Measurements from ENCODE around the gene PMPCA.

Gene PMPCA

DNA sequence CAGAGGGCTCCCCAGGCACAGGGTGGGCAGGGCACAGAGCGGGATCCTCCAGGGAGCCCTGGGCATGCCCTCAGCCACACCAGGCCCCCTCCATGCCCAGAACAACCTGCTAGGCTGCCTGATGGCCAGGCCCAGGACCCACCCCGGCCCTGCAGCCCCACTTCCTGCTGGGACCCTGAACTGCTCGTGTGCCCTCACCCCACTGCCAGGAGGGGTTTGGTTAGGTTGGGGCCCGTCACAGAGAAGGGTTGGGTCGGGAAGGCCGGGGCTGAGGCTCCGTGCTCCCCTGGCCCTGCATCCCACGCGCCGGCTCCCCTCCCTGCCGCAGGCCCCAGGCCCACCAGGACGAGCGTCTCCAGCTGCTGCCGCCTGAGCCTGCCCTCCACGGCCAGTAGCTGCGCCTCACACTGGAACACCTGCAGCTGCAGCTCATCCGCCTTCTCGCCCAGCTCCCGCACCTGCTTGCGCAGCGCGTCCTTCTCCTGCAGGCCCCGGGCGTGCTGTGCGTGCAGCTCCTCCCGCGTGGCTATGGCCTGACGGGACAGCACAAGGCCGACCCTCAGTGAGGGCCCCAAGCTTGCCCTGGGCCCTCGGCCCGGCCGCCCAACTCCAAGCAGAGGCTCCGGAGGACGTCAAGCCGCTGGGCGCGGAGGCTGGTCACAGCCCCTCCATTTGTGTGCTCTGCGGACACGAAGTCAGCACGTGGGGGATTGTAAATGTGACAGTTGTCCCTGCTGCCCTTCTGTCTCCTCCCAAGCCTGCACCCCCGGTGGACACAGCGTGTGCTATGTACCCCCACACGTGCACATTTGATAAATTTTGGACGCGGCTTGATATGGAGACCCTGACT lies 42.9 kb upstream of the PMPCA start:
- no peak for TF ChIP-seq CTCF (IDR thresholded peaks at IDR 0.05; ENCODE audit: low read depth, low read length, missing control alignments)
- DNase-seq = no peak
- H3K4me3 ChIP-seq (ENCODE audit: low read depth, low read length) = no peak overlapping the region
- in situ Hi-C loops (cut with HindIII; ENCODE audit: low pct_ligation_motif_present, low sequenced_read_pairs) = no loop called here
- H3K27ac ChIP-seq = no peak overlapping the region
- H3K27me3 ChIP-seq (replicated peaks) = no peaks in the 10 kb centered on the region
- no peaks in the 10 kb centered on the region for H3K36me3 ChIP-seq (replicated peaks)

DNA sequence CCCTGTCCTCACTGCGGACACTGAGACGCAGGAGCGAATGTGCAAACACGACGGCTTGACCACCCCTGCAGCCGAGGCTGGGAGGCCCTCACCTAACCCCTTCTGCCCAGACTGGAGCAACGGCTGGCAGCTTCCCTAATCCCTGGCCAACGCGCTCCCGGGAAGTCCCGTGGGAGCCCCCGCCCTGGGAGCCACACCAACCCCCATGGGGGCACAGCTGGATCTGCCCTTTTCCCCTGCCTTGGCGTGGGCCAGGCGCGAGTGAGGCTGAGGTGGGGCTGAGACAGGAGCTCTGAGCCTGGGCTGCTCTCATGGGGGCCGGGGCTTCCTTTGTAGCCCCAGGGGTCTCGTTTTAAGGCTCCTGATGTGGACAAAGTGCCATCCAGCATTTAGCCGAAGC lies 42.3 kb upstream of the PMPCA start:
- Histone ChIP-seq H3K4me3 (ENCODE audit: low read depth, low read length) (no peak overlapping the region), H3K27me3 (replicated peaks) (no peaks in the 10 kb centered on the region), H3K27ac (no peak overlapping the region), H3K36me3 (replicated peaks) (no peaks in the 10 kb centered on the region)
- no peak for TF ChIP-seq CTCF (IDR thresholded peaks at IDR 0.05; ENCODE audit: low read depth, low read length, missing control alignments)
- in situ Hi-C loops (cut with HindIII; ENCODE audit: low pct_ligation_motif_present, low sequenced_read_pairs) = no loop called here
- DNase-seq = no peak

DNA sequence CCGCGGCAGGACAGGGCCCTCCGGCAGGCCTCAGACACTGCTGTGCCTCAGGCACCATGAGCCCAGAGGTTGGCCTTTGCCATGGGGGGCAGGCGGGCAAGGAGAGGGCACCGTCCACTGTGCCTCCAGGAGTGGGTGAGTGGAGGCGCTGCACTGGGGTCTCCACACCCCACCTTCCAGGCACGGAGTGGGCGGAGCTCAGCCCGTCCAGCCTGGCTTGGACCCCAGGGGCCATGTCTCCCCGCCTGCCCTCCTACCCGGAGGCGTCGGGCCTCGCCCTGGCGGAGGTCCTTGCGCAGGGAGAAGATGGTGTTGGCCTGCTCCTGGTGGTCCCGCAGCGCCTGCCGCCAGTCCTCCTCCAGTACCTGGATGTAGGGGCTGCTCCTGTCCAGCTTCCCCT lies 40.4 kb upstream of the PMPCA start:
- in situ Hi-C loops (cut with HindIII; ENCODE audit: low pct_ligation_motif_present, low sequenced_read_pairs) = no loop called here
- TF ChIP-seq CTCF (IDR thresholded peaks at IDR 0.05; ENCODE audit: low read depth, low read length, missing control alignments) = no peak
- H3K27ac ChIP-seq = no peak overlapping the region
- H3K27me3 ChIP-seq (replicated peaks) = no peaks in the 10 kb centered on the region
- peaks cover 5% of the 10 kb centered on the region for H3K36me3 ChIP-seq (replicated peaks)
- no peak overlapping the region for H3K4me3 ChIP-seq (ENCODE audit: low read depth, low read length)
- no peak for DNase-seq

- H3K4me3 ChIP-seq (ENCODE audit: low read depth, low read length) = no peak overlapping the region
- DNase-seq = no peak
- in situ Hi-C loops (cut with HindIII; ENCODE audit: low pct_ligation_motif_present, low sequenced_read_pairs) = no loop called here
- no peak overlapping the region for H3K27ac ChIP-seq
- H3K36me3 ChIP-seq (replicated peaks) = peaks cover 11% of the 10 kb centered on the region
- no peak for TF ChIP-seq CTCF (IDR thresholded peaks at IDR 0.05; ENCODE audit: low read depth, low read length, missing control alignments)
- no peaks in the 10 kb centered on the region for H3K27me3 ChIP-seq (replicated peaks)
Observed at GRCh38 chr9:136370687-136371532, 39.5 kb upstream of the PMPCA start.

GRCh38 chr9:136371533-136371880 lies 39.0 kb upstream of the PMPCA start:
- no peak overlapping the region for H3K27ac ChIP-seq
- peaks cover 11% of the 10 kb centered on the region for H3K36me3 ChIP-seq (replicated peaks)
- no peaks in the 10 kb centered on the region for H3K27me3 ChIP-seq (replicated peaks)
- no peak for DNase-seq
- no peak overlapping the region for H3K4me3 ChIP-seq (ENCODE audit: low read depth, low read length)
- no peak for TF ChIP-seq CTCF (IDR thresholded peaks at IDR 0.05; ENCODE audit: low read depth, low read length, missing control alignments)
- in situ Hi-C loops (cut with HindIII; ENCODE audit: low pct_ligation_motif_present, low sequenced_read_pairs) = no loop called here
